C4-2B (cell line): ENCODE measurements around the gene ITIH2.

ENCODE experiments used
- ZFX ChIP-seq: fragments of 450-650 bp; IDR thresholded peaks from 2 replicates; pipeline ENCODE4 v1.6.1; 2017
- TF ChIP-seq, protein P1 (sequence below): fragments of 450-650 bp; conservative IDR thresholded peaks from 2 replicates; pipeline ENCODE4 v1.5.1; 2017; ENCODE audit warnings: mild to moderate bottlenecking

GRCh38 chr10:7718685-7719084, 15.6 kb downstream of the ITIH2 start:
- TF ChIP-seq, protein P1, sequence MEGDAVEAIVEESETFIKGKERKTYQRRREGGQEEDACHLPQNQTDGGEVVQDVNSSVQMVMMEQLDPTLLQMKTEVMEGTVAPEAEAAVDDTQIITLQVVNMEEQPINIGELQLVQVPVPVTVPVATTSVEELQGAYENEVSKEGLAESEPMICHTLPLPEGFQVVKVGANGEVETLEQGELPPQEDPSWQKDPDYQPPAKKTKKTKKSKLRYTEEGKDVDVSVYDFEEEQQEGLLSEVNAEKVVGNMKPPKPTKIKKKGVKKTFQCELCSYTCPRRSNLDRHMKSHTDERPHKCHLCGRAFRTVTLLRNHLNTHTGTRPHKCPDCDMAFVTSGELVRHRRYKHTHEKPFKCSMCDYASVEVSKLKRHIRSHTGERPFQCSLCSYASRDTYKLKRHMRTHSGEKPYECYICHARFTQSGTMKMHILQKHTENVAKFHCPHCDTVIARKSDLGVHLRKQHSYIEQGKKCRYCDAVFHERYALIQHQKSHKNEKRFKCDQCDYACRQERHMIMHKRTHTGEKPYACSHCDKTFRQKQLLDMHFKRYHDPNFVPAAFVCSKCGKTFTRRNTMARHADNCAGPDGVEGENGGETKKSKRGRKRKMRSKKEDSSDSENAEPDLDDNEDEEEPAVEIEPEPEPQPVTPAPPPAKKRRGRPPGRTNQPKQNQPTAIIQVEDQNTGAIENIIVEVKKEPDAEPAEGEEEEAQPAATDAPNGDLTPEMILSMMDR, result no peak
- no peak for TF ChIP-seq ZFX
